ENCODE results near the gene BRPF1. TPM values are rescaled to one million over a fixed set of nuclear protein-coding genes. Genes with fewer than 3 reads are reported as not detected.

The BRPF1 gene
- total and polyA plus RNA-seq, 10 of the 15 experiments (the other 5 are each of a cell fraction or from before 2014, with no cell fraction given): 1.2 to 25.3 (median 13.6) TPM

DNA sequence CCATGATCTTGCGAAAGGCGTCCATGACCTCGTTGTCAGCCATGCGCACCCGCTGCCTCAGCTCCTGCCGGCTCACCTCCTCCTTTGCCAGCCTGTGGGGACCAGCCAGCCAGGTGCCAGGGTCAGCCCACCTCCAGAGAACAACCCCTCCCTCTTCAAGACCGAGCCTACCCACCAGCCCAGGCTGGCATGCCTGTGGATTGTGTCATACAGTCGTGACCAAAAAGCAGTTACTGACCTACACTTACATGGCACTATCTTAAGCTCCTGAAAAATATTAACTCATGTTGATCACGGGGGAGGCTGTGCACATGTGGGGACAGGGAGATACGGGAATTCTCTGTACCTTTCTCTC lies 48.9 kb downstream of the BRPF1 start:
- Histone ChIP-seq H3K79me2 (ENCODE audit: control insufficient read depth, insufficient read depth, low read length) (no peaks in the 10 kb centered on the region), H2AFZ (ENCODE audit: control insufficient read depth, low read depth, low read length) (peak overlapping the region; percentile 80), H3K4me2 (ENCODE audit: control insufficient read depth, insufficient read depth) (peak overlapping the region; percentile 54), H3K27me3 (replicated peaks in 1 of 2; ENCODE audit: control insufficient read depth in 2 of 2, insufficient read depth in 2 of 2, low read length in 1 of 2) (no peaks in the 10 kb centered on the region), H3K4me1 (ENCODE audit: control insufficient read depth, insufficient read depth, low read length) (peaks cover 31% of the 10 kb centered on the region), H3K9ac (ENCODE audit: control insufficient read depth, insufficient read depth, low read length) (peak overlapping the region; percentile 13; the same call in 1 of the 2 replicates), H3K9me3 (replicated peaks; ENCODE audit: control insufficient read depth, insufficient read depth, low read length) (no peaks in the 10 kb centered on the region), H4K20me1 (ENCODE audit: control insufficient read depth, insufficient read depth) (no peaks in the 10 kb centered on the region), H3K36me3 (ENCODE audit: control insufficient read depth in 2 of 2, insufficient read depth in 2 of 2, low read length in 1 of 2) (peaks cover 2 to 7% of the 10 kb centered on the region in 2 experiments; a peak in 2 of 4 replicates), H3K4me3 (no peak overlapping the region), H3K27ac (ENCODE audit: control insufficient read depth, insufficient read depth) (peak overlapping the region; percentile 50)
- SMC1A ChIA-PET (ENCODE audit: uncharacterized antibody, unreplicated experiment): interaction anchor here (1.9 kb wide), 2 partner anchors 10 to 15 kb away, joined by 5 to 8 read pairs; no protein-coding TSS in a partner anchor
- FAIRE-seq (no peak), DNase-seq (ENCODE audit: low read depth, low spot score) (no peak), ATAC-seq (peak; percentile 5; the same call in 2 of the 3 replicates)
- TF ChIP-seq IRF4 (IDR thresholded peaks at IDR 0.05; ENCODE audit: low read depth, low read length): no peak
- 0 out of 2 replicates have a peak, but pooled peaks have one; percentile 11 for TF ChIP-seq LARP7 (IDR thresholded peaks at IDR 0.05)
- WGBS (ENCODE audit: insufficient coverage, insufficient replicate concordance, low lambda C conversion rate, missing lambda C conversion rate): 33% methylated on average over 10 of the region's 10 CpGs
- POLR2A ChIA-PET: interaction anchor here (1.2 kb wide), 1 partner anchor 11 kb away, joined by 5 read pairs; no protein-coding TSS in a partner anchor
- RAD21 ChIA-PET (ENCODE audit: unreplicated experiment): interaction anchor here (1.3 to 3.0 kb wide), 4 partner anchors 11 to 30 kb away, joined by 3 to 11 read pairs (median 6); partner anchors contain the start of genes ARPC4, OGG1 and TADA3
- BruUV-seq (replicated peaks): no TSS peak
- intact Hi-C loops (cut with micrococcal nuclease; ENCODE audit: unreplicated experiment) (no loop called here), in situ Hi-C loops (cut with MboI) (no loop called here)
- CTCF ChIA-PET: interaction anchor here (1.1 to 4.0 kb wide), 6 partner anchors 9 to 153 kb away, joined by 3 to 15 read pairs (median 5); partner anchors contain the start of gene CRELD1

DNA sequence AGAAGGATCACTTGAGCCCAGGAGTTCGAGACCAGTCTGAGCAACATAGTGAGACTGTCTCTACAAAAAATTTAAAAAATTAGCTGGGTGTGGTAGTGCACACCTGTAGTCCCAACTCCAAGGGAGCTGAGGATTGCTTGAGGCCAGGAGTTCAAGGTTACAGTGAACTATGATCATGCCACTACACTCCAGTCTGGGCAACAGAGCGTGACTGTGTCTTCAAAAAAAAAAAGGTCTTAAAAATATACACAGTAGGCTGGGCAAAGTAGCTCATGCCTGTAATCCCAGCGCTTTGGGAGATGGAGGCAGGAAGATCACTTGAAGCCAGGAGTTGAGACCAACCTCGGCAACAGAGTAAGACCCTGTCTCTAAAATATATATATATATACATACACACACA lies 49.4 kb downstream of the BRPF1 start:
- CTCF ChIA-PET: interaction anchor here (1.1 to 4.0 kb wide), 6 partner anchors 9 to 427 kb away, joined by 3 to 15 read pairs (median 4); partner anchors contain the start of gene CRELD1

More for the DNA sequence above, 49.4 kb downstream of the BRPF1 start:
- no peaks in the 10 kb centered on the region for H4K20me1 ChIP-seq (ENCODE audit: control insufficient read depth, insufficient read depth)
- H3K4me2 ChIP-seq (ENCODE audit: control insufficient read depth, insufficient read depth): no peak overlapping the region
- BruUV-seq (replicated peaks): no TSS peak
- no peak; the same call in 2 of the 3 replicates for ATAC-seq
- TF ChIP-seq, protein P1, sequence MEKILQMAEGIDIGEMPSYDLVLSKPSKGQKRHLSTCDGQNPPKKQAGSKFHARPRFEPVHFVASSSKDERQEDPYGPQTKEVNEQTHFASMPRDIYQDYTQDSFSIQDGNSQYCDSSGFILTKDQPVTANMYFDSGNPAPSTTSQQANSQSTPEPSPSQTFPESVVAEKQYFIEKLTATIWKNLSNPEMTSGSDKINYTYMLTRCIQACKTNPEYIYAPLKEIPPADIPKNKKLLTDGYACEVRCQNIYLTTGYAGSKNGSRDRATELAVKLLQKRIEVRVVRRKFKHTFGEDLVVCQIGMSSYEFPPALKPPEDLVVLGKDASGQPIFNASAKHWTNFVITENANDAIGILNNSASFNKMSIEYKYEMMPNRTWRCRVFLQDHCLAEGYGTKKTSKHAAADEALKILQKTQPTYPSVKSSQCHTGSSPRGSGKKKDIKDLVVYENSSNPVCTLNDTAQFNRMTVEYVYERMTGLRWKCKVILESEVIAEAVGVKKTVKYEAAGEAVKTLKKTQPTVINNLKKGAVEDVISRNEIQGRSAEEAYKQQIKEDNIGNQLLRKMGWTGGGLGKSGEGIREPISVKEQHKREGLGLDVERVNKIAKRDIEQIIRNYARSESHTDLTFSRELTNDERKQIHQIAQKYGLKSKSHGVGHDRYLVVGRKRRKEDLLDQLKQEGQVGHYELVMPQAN (conservative IDR thresholded peaks at IDR 0.05): no peak
- peak; percentile 88 for TF ChIP-seq PAX5 (IDR thresholded peaks at IDR 0.05; ENCODE audit: borderline replicate concordance, low read depth, low read length)
- no peak for FAIRE-seq
- peaks cover 31% of the 10 kb centered on the region for H3K4me1 ChIP-seq (ENCODE audit: control insufficient read depth, insufficient read depth, low read length)
- RAD21 ChIA-PET (ENCODE audit: unreplicated experiment): interaction anchor here (1.3 to 3.0 kb wide), 4 partner anchors 12 to 151 kb away, joined by 3 to 11 read pairs (median 5); partner anchors contain the start of gene OGG1
- in situ Hi-C loops (cut with MboI): no loop called here
- no peak overlapping the region for H2AFZ ChIP-seq (ENCODE audit: control insufficient read depth, low read depth, low read length)
- SMC1A ChIA-PET (ENCODE audit: uncharacterized antibody, unreplicated experiment): interaction anchor here (0.6 to 1.9 kb wide), 4 partner anchors 10 to 141 kb away, joined by 3 to 8 read pairs (median 4); no protein-coding TSS in a partner anchor
- H3K27ac ChIP-seq (ENCODE audit: control insufficient read depth, insufficient read depth): no peak overlapping the region
- 46% methylated on average over 4 of the region's 4 CpGs for WGBS (ENCODE audit: insufficient coverage, insufficient replicate concordance, low lambda C conversion rate, missing lambda C conversion rate)
- DNase-seq (ENCODE audit: low read depth, low spot score): no peak
- H3K79me2 ChIP-seq (ENCODE audit: control insufficient read depth, insufficient read depth, low read length): no peaks in the 10 kb centered on the region
- no peak overlapping the region for H3K4me3 ChIP-seq
- H3K9me3 ChIP-seq (replicated peaks; ENCODE audit: control insufficient read depth, insufficient read depth, low read length): no peaks in the 10 kb centered on the region
- H3K36me3 ChIP-seq (ENCODE audit: control insufficient read depth in 2 of 2, insufficient read depth in 2 of 2, low read length in 1 of 2): peaks cover 2 to 7% of the 10 kb centered on the region in 2 experiments; a peak in 2 of 4 replicates
- POLR2A ChIA-PET: interaction anchor here (1.2 to 1.8 kb wide), 2 partner anchors 10 to 12 kb away, joined by 5 to 9 read pairs; partner anchors contain the start of genes ARPC4 and TADA3
- no peaks in the 10 kb centered on the region for H3K27me3 ChIP-seq (replicated peaks in 1 of 2; ENCODE audit: control insufficient read depth in 2 of 2, insufficient read depth in 2 of 2, low read length in 1 of 2)
- H3K9ac ChIP-seq (ENCODE audit: control insufficient read depth, insufficient read depth, low read length): no peak overlapping the region
- intact Hi-C loops (cut with micrococcal nuclease; ENCODE audit: unreplicated experiment): no loop called here

Data from GM12878 (cell line).